GM12864 (cell line): ENCODE results near the gene FARP1.

Source experiments
- DNase-seq: peaks from one replicate; pipeline ENCODE4 v3.0.0-alpha.2; 2011; ENCODE audit warnings: low read depth
- H3K4me3 ChIP-seq: 2 replicates; pipeline ENCODE4 v1.5.1; 2011; ENCODE audit warnings: mild to moderate bottlenecking, low read depth, low read length, control low read depth
- TF ChIP-seq, protein P1 (sequence below): IDR thresholded peaks from 2 replicates; pipeline ENCODE4 v1.5.1; 2011; ENCODE audit warnings: low read depth, mild to moderate bottlenecking, moderate library complexity, low read length, control low read depth, inconsistent platforms; ENCODE audit errors: missing control alignments

Gene FARP1

DNA sequence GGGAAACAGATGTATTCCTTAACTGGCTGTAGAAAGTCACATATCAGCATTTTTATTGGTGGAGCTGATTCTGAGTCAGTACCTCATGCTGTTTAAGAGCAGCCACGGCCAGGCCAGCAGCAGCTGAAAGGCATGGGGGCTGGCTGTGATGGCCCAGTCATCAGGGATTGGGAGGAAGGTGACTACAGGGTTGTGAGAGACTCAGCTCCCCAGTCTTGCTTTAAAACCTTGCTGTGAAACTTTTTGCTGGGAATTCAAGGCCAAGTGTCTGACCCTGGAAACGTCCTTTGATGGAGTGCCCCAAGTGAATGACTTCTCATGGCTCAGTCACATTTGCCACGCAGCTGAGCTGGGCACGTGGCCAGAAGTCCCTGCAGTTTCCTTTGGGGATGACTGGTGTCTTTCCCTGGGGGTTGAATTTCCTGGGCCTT is 73.3 kb downstream of the FARP1 start:
- TF ChIP-seq, protein P1, sequence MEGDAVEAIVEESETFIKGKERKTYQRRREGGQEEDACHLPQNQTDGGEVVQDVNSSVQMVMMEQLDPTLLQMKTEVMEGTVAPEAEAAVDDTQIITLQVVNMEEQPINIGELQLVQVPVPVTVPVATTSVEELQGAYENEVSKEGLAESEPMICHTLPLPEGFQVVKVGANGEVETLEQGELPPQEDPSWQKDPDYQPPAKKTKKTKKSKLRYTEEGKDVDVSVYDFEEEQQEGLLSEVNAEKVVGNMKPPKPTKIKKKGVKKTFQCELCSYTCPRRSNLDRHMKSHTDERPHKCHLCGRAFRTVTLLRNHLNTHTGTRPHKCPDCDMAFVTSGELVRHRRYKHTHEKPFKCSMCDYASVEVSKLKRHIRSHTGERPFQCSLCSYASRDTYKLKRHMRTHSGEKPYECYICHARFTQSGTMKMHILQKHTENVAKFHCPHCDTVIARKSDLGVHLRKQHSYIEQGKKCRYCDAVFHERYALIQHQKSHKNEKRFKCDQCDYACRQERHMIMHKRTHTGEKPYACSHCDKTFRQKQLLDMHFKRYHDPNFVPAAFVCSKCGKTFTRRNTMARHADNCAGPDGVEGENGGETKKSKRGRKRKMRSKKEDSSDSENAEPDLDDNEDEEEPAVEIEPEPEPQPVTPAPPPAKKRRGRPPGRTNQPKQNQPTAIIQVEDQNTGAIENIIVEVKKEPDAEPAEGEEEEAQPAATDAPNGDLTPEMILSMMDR = no peak
- H3K4me3 ChIP-seq = no peak overlapping the region
- no peak for DNase-seq

DNA sequence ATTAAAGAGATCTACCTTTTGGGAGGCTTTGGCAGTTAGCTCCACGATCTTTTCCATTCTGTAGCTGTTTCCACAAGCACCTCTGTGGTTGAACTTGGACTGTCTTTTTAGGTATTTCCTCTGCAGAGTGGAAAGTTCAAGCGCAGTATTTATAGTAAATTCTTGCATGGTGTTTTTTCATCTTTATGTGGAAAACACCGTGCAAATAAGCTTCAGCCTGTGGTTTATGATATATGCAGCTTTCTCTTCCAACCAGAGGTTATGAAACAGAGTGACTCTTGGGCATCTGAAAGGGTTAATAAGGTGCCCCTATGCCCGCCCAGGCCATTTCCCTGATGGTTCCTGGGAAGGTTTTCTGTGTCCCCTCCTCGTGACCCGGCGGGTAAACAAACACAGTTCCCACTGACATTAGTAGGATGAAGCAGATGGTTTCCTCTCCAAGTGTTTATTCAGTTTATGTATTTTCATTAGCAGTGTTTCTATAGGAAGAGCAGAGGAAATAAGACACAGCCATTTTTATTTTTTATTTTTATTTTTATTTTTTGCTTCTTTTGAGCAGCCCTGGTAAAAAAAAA is 73.9 kb downstream of the FARP1 start:
- no peak for DNase-seq
- H3K4me3 ChIP-seq = no peak overlapping the region
- TF ChIP-seq, protein P1 = no peak

DNA sequence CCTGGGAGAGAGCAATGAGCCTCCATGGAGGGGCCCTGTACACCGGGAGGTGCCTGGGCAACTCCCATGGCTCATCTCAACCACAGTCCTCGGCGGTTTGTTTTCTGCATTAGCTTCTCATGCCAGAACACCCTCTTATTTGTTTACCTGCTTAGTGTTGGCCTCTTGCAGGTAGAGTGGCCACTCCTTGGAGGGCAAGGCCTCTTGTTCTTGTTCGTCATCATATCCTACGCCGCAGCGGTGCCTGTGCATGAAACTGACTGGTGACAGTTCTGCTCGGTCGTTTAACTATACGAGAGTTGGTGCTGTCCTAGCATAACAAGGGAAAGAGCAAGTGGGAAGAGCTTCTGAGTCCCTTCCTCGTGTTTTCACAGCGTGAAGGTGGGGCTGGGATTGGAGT is 74.7 kb downstream of the FARP1 start:
- TF ChIP-seq, protein P1 = no peak
- no peak for DNase-seq
- no peak overlapping the region for H3K4me3 ChIP-seq

DNA sequence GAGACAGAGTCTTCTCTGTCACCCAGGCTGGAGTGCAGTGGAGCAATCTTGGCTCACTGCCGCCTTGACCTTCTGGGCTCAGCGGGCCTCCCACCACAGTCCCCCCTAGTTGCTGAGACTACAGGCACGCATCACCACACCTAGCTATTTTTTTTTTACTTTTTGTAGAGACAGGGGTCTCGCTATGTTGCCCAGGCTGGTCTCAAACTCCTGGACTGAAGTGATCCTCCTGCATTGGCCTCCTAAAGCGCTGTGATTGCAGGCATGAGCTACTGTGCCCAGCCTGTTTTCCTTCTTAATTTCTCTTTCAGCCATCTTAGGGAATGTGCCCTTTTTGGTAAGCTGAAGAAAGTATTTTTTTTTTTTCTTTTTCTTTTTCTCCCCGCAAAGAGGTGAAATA is 76.8 kb downstream of the FARP1 start:
- TF ChIP-seq, protein P1 = no peak
- DNase-seq = no peak
- no peak overlapping the region for H3K4me3 ChIP-seq

DNA sequence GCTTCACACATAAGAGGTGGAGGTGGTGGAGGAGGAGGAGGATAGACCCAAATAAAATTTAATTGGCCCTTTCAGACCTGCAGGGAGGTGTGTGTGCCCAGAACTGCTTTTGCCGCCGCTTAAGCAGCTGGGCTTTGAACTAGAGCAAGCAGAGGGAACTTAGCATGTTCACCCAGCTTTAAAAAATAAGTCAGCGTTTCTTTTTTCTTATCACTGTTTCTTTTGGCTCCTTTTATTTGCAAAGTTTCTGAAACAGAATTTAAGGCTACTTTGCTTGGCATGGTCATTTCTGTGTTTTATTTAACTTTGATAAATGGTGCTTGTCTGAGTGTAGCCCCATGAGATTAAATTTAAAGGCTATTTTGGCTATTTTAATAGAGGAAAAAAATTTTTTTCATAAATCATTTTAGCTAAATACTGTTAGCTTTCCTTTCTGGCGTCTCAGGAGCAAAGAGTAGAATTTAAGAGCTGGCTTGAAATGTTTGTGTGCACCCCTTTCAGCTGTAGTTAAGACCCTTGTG is 77.4 kb downstream of the FARP1 start:
- H3K4me3 ChIP-seq = no peak overlapping the region
- TF ChIP-seq, protein P1 = no peak
- no peak for DNase-seq

DNA sequence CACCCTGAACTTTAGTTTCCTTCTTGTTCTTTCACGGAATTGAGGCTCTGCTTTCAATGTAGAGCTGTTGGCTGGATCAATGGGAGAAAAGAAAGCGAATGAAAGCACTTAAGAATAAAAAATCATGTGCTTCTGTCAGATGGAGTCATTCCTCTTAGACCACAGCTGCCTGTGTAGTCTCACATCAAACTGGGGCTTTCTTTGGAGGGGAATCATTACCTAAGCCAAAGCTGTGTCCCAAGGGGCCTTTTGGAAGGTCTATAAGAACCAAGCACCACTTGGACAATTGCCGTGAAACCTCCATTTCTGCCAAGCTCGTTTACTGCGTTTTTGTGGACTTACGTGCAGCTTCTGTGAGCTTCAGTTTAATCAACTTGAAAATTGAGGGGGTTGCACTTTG is 78.3 kb downstream of the FARP1 start:
- TF ChIP-seq, protein P1 = no peak
- no peak overlapping the region for H3K4me3 ChIP-seq
- no peak for DNase-seq

DNA sequence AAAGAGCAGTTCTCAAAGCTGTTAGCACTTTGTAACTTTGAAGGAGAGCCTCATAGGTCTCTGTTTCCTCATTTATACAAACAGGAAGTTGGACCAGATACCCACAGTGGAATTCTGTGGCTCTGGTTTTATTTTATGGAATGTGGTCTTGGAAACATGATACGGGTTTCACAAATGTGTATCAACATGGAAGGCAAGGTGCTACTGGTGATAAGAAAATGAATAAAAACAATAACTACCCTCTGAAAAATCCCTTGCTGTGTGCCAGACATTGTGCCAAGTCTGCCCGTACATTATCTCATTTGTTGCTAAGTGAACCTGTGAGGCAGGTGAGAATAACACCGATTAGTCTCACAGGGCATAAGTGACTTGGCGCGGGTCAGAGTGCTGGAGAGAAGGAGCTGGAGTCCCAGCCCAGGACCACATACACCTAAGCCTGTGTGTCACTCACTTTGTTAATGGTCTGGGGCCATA is 79.2 kb downstream of the FARP1 start:
- no peak for DNase-seq
- H3K4me3 ChIP-seq = no peak overlapping the region
- TF ChIP-seq, protein P1 = no peak
